ENCODE data around the gene KCNN3.

KCNN3 gene

GRCh38 chr1:154768456-154769125, 101.5 kb downstream of the KCNN3 start:
- no peak for DNase-seq

GRCh38 chr1:154767315-154768240, 102.5 kb downstream of the KCNN3 start:
- DNase-seq: no peak

GRCh38 chr1:154765970-154766369, 104.1 kb downstream of the KCNN3 start:
- DNase-seq: no peak

- no peak for DNase-seq
Measured at GRCh38 chr1:154764773-154765172, 105.3 kb downstream of the KCNN3 start.

- DNase-seq: no peak
Measured at GRCh38 chr1:154764181-154764580, 105.9 kb downstream of the KCNN3 start.

- DNase-seq: peak; percentile 87
Measured at GRCh38 chr1:154760469-154760933, 109.6 kb downstream of the KCNN3 start.

GRCh38 chr1:154759793-154760192, 110.3 kb downstream of the KCNN3 start:
- no peak for DNase-seq

- peak; percentile 83 for DNase-seq
Measured at GRCh38 chr1:154759196-154759595, 110.9 kb downstream of the KCNN3 start.

GRCh38 chr1:154758346-154758745, 111.7 kb downstream of the KCNN3 start:
- DNase-seq: no peak

GRCh38 chr1:154756793-154757548, 113.1 kb downstream of the KCNN3 start:
- no peak for DNase-seq

- DNase-seq: peak; percentile 58
Measured at GRCh38 chr1:154755858-154756730, 114.0 kb downstream of the KCNN3 start.

GRCh38 chr1:154753426-154753825, 116.7 kb downstream of the KCNN3 start:
- DNase-seq: no peak

GRCh38 chr1:154752273-154753030, 117.6 kb downstream of the KCNN3 start:
- DNase-seq: no peak

GRCh38 chr1:154751690-154752089, 118.4 kb downstream of the KCNN3 start:
- DNase-seq: no peak

- DNase-seq: no peak
Measured at GRCh38 chr1:154750681-154751665, 119.1 kb downstream of the KCNN3 start.

GRCh38 chr1:154749078-154749760, 120.9 kb downstream of the KCNN3 start:
- peak; percentile 80 for DNase-seq

GRCh38 chr1:154748405-154748775, 121.7 kb downstream of the KCNN3 start:
- DNase-seq: no peak

GRCh38 chr1:154747740-154748404, 122.2 kb downstream of the KCNN3 start:
- peak; percentile 69 for DNase-seq

- DNase-seq: no peak
Measured at GRCh38 chr1:154747380-154747739, 122.7 kb downstream of the KCNN3 start.
